Neural crest cell (in vitro differentiated cells): ENCODE measurements around the gene LY6G6C. TPM values are rescaled to one million over a fixed set of nuclear protein-coding genes. Genes with fewer than 3 reads are reported as not detected.

ENCODE experiments used
- DNase-seq: peaks from one replicate; pipeline ENCODE4 v3.0.0; 2021; ENCODE audit warnings: low read depth, mixed read lengths, low spot score
- H3K27ac Mint-ChIP-seq: one replicate; pipeline ENCODE4 v1.8.0; 2021; ENCODE audit warnings: mild to moderate bottlenecking, mixed read lengths; ENCODE audit not compliant: unreplicated experiment
- H3K27me3 Mint-ChIP-seq: 2 replicates; pipeline ENCODE4 v1.8.0; 2021; ENCODE audit warnings: low read depth, mild to moderate bottlenecking, mixed read lengths
- H3K36me3 Mint-ChIP-seq: 2 replicates; pipeline ENCODE4 v1.8.0; 2021; ENCODE audit warnings: low read depth, mild to moderate bottlenecking, mixed read lengths
- H3K4me1 Mint-ChIP-seq: 2 replicates; pipeline ENCODE4 v1.8.0; 2021; ENCODE audit warnings: mixed read lengths
- H3K4me3 Mint-ChIP-seq: one replicate; pipeline ENCODE4 v1.8.0; 2021; ENCODE audit warnings: mild to moderate bottlenecking, mixed read lengths
- H3K9me3 Mint-ChIP-seq: 2 replicates; pipeline ENCODE4 v1.8.0; 2021; ENCODE audit warnings: mixed read lengths
- CTCF ChIP-seq: fragments of 200-600 bp; sonication (generic); conservative IDR thresholded peaks from 2 replicates; pipeline ENCODE4 v1.5.0; 2021; ENCODE audit warnings: antibody characterized with exemption, mild to moderate bottlenecking
- total RNA-seq: library from RNA; stranded (reverse); gene quantifications from 2 replicates; pipeline ENCODE4 v1.2.1, GENCODE V29; 2021

LY6G6C gene
- total RNA-seq, 1 donor from 2014 or later = 1.2 TPM

GRCh38 chr6:31700740-31701401 lies 20.7 kb downstream of the LY6G6C start:
- H3K4me3 Mint-ChIP-seq = peak overlapping the region; percentile 94
- H3K27ac Mint-ChIP-seq = no peak overlapping the region
- H3K9me3 Mint-ChIP-seq = no peaks in the 10 kb centered on the region

GRCh38 chr6:31697555-31697954 lies 24.0 kb downstream of the LY6G6C start:
- Mint-ChIP-seq H3K27ac (no peak overlapping the region), H3K9me3 (no peaks in the 10 kb centered on the region), H3K36me3 (peaks cover 8% of the 10 kb centered on the region), H3K27me3 (no peaks in the 10 kb centered on the region), H3K4me3 (peak overlapping the region; percentile 3), H3K4me1 (peaks cover 15% of the 10 kb centered on the region)
- DNase-seq = no peak
- TF ChIP-seq CTCF = no peak

More at GRCh38 chr6:31700740-31701401, 20.7 kb downstream of the LY6G6C start:
- no peaks in the 10 kb centered on the region for H3K27me3 Mint-ChIP-seq
- no peak for DNase-seq
- H3K36me3 Mint-ChIP-seq = peaks cover 5% of the 10 kb centered on the region
- H3K4me1 Mint-ChIP-seq = peaks cover 20% of the 10 kb centered on the region
- TF ChIP-seq CTCF = no peak

- H3K4me3 Mint-ChIP-seq = no peak overlapping the region
- peaks cover 8% of the 10 kb centered on the region for H3K36me3 Mint-ChIP-seq
- H3K27me3 Mint-ChIP-seq = no peaks in the 10 kb centered on the region
- no peak for TF ChIP-seq CTCF
- DNase-seq = no peak
- no peaks in the 10 kb centered on the region for H3K9me3 Mint-ChIP-seq
- no peak overlapping the region for H3K27ac Mint-ChIP-seq
- H3K4me1 Mint-ChIP-seq = no peaks in the 10 kb centered on the region
Measured at GRCh38 chr6:31693535-31693934, 28.0 kb downstream of the LY6G6C start.

DNA sequence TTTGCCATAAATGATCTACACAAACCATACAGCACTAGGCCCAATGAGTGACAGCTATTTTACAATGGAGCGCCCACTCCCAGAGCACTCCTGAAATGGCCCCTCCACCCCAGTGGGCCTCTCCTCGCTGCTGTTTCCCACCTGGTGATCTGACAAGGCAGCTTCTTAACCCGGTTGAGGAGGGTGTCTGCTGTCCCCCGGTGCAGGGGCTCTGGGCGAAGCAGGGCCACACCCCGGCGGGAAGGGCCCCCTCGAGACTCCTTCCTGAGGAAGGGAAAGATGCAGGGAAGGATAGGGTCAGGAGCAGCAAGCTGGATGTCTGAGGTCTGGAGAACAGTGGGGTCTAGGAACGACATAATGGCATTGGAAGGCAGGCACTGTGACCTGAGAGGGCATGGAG lies 28.7 kb downstream of the LY6G6C start:
- no peak overlapping the region for H3K4me3 Mint-ChIP-seq
- H3K27me3 Mint-ChIP-seq = no peaks in the 10 kb centered on the region
- no peak for DNase-seq
- H3K27ac Mint-ChIP-seq = no peak overlapping the region
- no peaks in the 10 kb centered on the region for H3K9me3 Mint-ChIP-seq
- TF ChIP-seq CTCF = no peak
- H3K36me3 Mint-ChIP-seq = peaks cover 7% of the 10 kb centered on the region
- H3K4me1 Mint-ChIP-seq = no peaks in the 10 kb centered on the region

DNA sequence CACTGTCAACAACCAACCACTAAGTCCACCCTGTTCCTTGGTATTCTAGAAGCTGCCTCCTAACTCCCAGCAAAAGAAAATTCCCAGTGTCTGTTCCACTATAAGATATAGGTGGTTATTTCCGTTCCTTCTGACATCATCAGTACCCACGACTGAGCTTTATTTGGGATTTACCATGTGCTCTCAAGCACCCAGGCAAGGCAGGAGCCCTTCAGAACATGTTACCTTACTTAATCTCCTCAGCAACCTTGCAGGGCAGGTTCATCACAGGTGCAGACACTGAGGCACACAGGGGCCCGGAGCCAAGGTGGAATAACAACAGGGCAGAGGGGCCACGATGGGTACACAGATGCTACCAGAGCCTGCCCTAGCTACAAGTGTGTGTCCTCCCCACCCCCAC lies 29.2 kb downstream of the LY6G6C start:
- Mint-ChIP-seq H3K27me3 (no peaks in the 10 kb centered on the region), H3K4me3 (no peak overlapping the region), H3K27ac (no peak overlapping the region), H3K9me3 (no peaks in the 10 kb centered on the region), H3K4me1 (no peaks in the 10 kb centered on the region), H3K36me3 (peaks cover 6% of the 10 kb centered on the region)
- no peak for DNase-seq
- TF ChIP-seq CTCF = no peak
